Measurements from ENCODE around the gene SGSH. TPM values are rescaled to one million over a fixed set of nuclear protein-coding genes. Genes with fewer than 3 reads are reported as not detected.

Gene SGSH
- total and polyA plus RNA-seq, 8 donors = 21.4 to 65.2 (median 29.1) TPM

- Histone ChIP-seq H3K9me3 (no peaks in the 10 kb centered on the region), H3K27me3 (no peaks in the 10 kb centered on the region), H3K27ac (no peak overlapping the region), H3K4me3 (no peak overlapping the region), H3K4me1 (no peaks in the 10 kb centered on the region), H3K36me3 (no peaks in the 10 kb centered on the region)
- TF ChIP-seq CTCF (IDR thresholded peaks at IDR 0.05) = no peak
- intact Hi-C loops (cut with DNase I) = no loop called here
- DNase-seq (no peak), ATAC-seq (no peak), FAIRE-seq (no peak)
- WGBS, 2 donors = 71 to 73% methylated on average over 5 of the region's 5 CpGs
Observed at GRCh38 chr17:80169107-80169506, 51.0 kb downstream of the SGSH start.

- WGBS, 2 donors = 64 to 73% methylated on average over 5 of the region's 5 CpGs
- FAIRE-seq = no peak
- Histone ChIP-seq H3K36me3 (no peaks in the 10 kb centered on the region), H3K27ac (no peak overlapping the region), H3K4me1 (no peaks in the 10 kb centered on the region), H3K27me3 (no peaks in the 10 kb centered on the region), H3K9me3 (no peaks in the 10 kb centered on the region), H3K4me3 (no peak overlapping the region)
- no peak for TF ChIP-seq CTCF (IDR thresholded peaks at IDR 0.05)
- no peak for ATAC-seq
- DNase-seq = no peak
- intact Hi-C loops (cut with DNase I) = no loop called here
Observed at GRCh38 chr17:80168371-80168770, 51.8 kb downstream of the SGSH start.

- no peaks in the 10 kb centered on the region for H3K36me3 ChIP-seq
- ATAC-seq (no peak), FAIRE-seq (no peak), DNase-seq (no peak)
- H3K27me3 ChIP-seq = no peaks in the 10 kb centered on the region
- H3K9me3 ChIP-seq = no peaks in the 10 kb centered on the region
- intact Hi-C loops (cut with DNase I) = no loop called here
- WGBS, 2 donors = 81 to 82% methylated on average over 6 of the region's 6 CpGs
- H3K4me1 ChIP-seq = no peaks in the 10 kb centered on the region
- H3K4me3 ChIP-seq = no peak overlapping the region
- no peak overlapping the region for H3K27ac ChIP-seq
- TF ChIP-seq CTCF (IDR thresholded peaks at IDR 0.05) = no peak
Observed at GRCh38 chr17:80166446-80166845, 53.7 kb downstream of the SGSH start.

GRCh38 chr17:80164185-80164584 is 55.9 kb downstream of the SGSH start:
- ATAC-seq = no peak
- Histone ChIP-seq H3K4me3 (no peak overlapping the region), H3K9me3 (no peaks in the 10 kb centered on the region), H3K27ac (no peak overlapping the region), H3K36me3 (no peaks in the 10 kb centered on the region), H3K4me1 (no peaks in the 10 kb centered on the region), H3K27me3 (no peaks in the 10 kb centered on the region)
- intact Hi-C loops (cut with DNase I) = no loop called here
- FAIRE-seq = no peak
- no peak for DNase-seq
- WGBS, 2 donors = 41 to 50% methylated on average over 11 of the region's 11 CpGs
- no peak for TF ChIP-seq CTCF (IDR thresholded peaks at IDR 0.05)

GRCh38 chr17:80163336-80163735 is 56.8 kb downstream of the SGSH start:
- WGBS, 2 donors = 86 to 90% methylated on average over 4 of the region's 4 CpGs
- ATAC-seq (no peak), FAIRE-seq (no peak), DNase-seq (no peak)
- Histone ChIP-seq H3K4me1 (no peaks in the 10 kb centered on the region), H3K9me3 (no peaks in the 10 kb centered on the region), H3K4me3 (no peak overlapping the region), H3K36me3 (no peaks in the 10 kb centered on the region), H3K27ac (no peak overlapping the region), H3K27me3 (no peaks in the 10 kb centered on the region)
- TF ChIP-seq CTCF (IDR thresholded peaks at IDR 0.05) = no peak
- intact Hi-C loops (cut with DNase I) = no loop called here

All from pancreas (tissue), 10 donors.